Measurements from ENCODE around the gene TBC1D7. TPM values are rescaled to one million over a fixed set of nuclear protein-coding genes. Genes with fewer than 3 reads are reported as not detected.

The TBC1D7 gene
- total RNA-seq, 1 donor from 2014 or later, result 29.3 TPM

- TF ChIP-seq CTCF (IDR thresholded peaks at IDR 0.05; ENCODE audit: insufficient read depth, low read length, poor library complexity, severe bottlenecking), result no peak
- H3K36me3 ChIP-seq (ENCODE audit: control insufficient read depth, insufficient read depth, low read length), result no peaks in the 10 kb centered on the region
- H3K27me3 ChIP-seq (ENCODE audit: control insufficient read depth, insufficient read depth, low read length), result no peaks in the 10 kb centered on the region
- H3K4me3 ChIP-seq (ENCODE audit: low read depth, low read length), result no peak overlapping the region
- DNase-seq (ENCODE audit: low read depth), result no peak
Measured at GRCh38 chr6:13372688-13373487, 44.6 kb upstream of the TBC1D7 start.

- DNase-seq (ENCODE audit: low read depth), result no peak
- Histone ChIP-seq H3K27me3 (ENCODE audit: control insufficient read depth, insufficient read depth, low read length) (no peaks in the 10 kb centered on the region), H3K4me3 (ENCODE audit: low read depth, low read length) (no peak overlapping the region), H3K36me3 (ENCODE audit: control insufficient read depth, insufficient read depth, low read length) (no peaks in the 10 kb centered on the region)
- TF ChIP-seq CTCF (IDR thresholded peaks at IDR 0.05; ENCODE audit: insufficient read depth, low read length, poor library complexity, severe bottlenecking), result no peak
Measured at GRCh38 chr6:13372076-13372475, 43.7 kb upstream of the TBC1D7 start.

- Histone ChIP-seq H3K4me3 (ENCODE audit: low read depth, low read length) (no peak overlapping the region), H3K36me3 (ENCODE audit: control insufficient read depth, insufficient read depth, low read length) (no peaks in the 10 kb centered on the region), H3K27me3 (ENCODE audit: control insufficient read depth, insufficient read depth, low read length) (no peaks in the 10 kb centered on the region)
- no peak for DNase-seq (ENCODE audit: low read depth)
- no peak for TF ChIP-seq CTCF (IDR thresholded peaks at IDR 0.05; ENCODE audit: insufficient read depth, low read length, poor library complexity, severe bottlenecking)
Measured at GRCh38 chr6:13371421-13372072, 43.2 kb upstream of the TBC1D7 start.

- Histone ChIP-seq H3K27me3 (ENCODE audit: control insufficient read depth, insufficient read depth, low read length) (no peaks in the 10 kb centered on the region), H3K4me3 (ENCODE audit: low read depth, low read length) (no peak overlapping the region), H3K36me3 (ENCODE audit: control insufficient read depth, insufficient read depth, low read length) (no peaks in the 10 kb centered on the region)
- no peak for DNase-seq (ENCODE audit: low read depth)
- TF ChIP-seq CTCF (IDR thresholded peaks at IDR 0.05; ENCODE audit: insufficient read depth, low read length, poor library complexity, severe bottlenecking), result no peak
Measured at GRCh38 chr6:13370623-13371022, 42.3 kb upstream of the TBC1D7 start.

GRCh38 chr6:13369591-13369990, 41.3 kb upstream of the TBC1D7 start:
- no peak for DNase-seq (ENCODE audit: low read depth)
- Histone ChIP-seq H3K36me3 (ENCODE audit: control insufficient read depth, insufficient read depth, low read length) (no peaks in the 10 kb centered on the region), H3K27me3 (ENCODE audit: control insufficient read depth, insufficient read depth, low read length) (no peaks in the 10 kb centered on the region), H3K4me3 (ENCODE audit: low read depth, low read length) (no peak overlapping the region)
- no peak for TF ChIP-seq CTCF (IDR thresholded peaks at IDR 0.05; ENCODE audit: insufficient read depth, low read length, poor library complexity, severe bottlenecking)
